ENCODE data around the gene EFCAB6. TPM values are rescaled to one million over a fixed set of nuclear protein-coding genes. Genes with fewer than 3 reads are reported as not detected.

Gene EFCAB6
- total RNA-seq, 6 donors from 2014 or later = 2.4 to 94.3 (median 6.6) TPM

GRCh38 chr22:43528601-43529360, 283.3 kb downstream of the EFCAB6 start:
- Histone ChIP-seq H3K4me1 (no peaks in the 10 kb centered on the region), H3K27ac (no peak overlapping the region), H3K4me3 (no peak overlapping the region), H3K36me3 (no peaks in the 10 kb centered on the region), H3K27me3 (no peaks in the 10 kb centered on the region), H3K9me3 (no peaks in the 10 kb centered on the region)
- no peak for DNase-seq
- 71 to 72% methylated on average over 11 to 12 of the region's 12 CpGs for WGBS, 2 donors
- ATAC-seq (ENCODE audit: low FRiP score in 2 of 2) = no peak
- TF ChIP-seq CTCF (IDR thresholded peaks at IDR 0.05) (no peak), POLR2AphosphoS5 (IDR thresholded peaks at IDR 0.05) (no peak), EP300 (IDR thresholded peaks at IDR 0.05) (no peak), POLR2A (IDR thresholded peaks at IDR 0.05) (no peak)

GRCh38 chr22:43526946-43527345, 285.2 kb downstream of the EFCAB6 start:
- H3K4me3 ChIP-seq = no peak overlapping the region
- 70 to 86% methylated on average over 2 to 5 of the region's 5 CpGs for WGBS, 2 donors
- H3K27me3 ChIP-seq = no peaks in the 10 kb centered on the region
- no peaks in the 10 kb centered on the region for H3K36me3 ChIP-seq
- ATAC-seq (ENCODE audit: low FRiP score in 2 of 2) (no peak), DNase-seq (no peak)
- no peaks in the 10 kb centered on the region for H3K9me3 ChIP-seq
- H3K27ac ChIP-seq = no peak overlapping the region
- no peak for TF ChIP-seq POLR2AphosphoS5 (IDR thresholded peaks at IDR 0.05)
- no peak for TF ChIP-seq EP300 (IDR thresholded peaks at IDR 0.05)
- TF ChIP-seq CTCF (IDR thresholded peaks at IDR 0.05) = no peak
- no peak for TF ChIP-seq POLR2A (IDR thresholded peaks at IDR 0.05)
- no peaks in the 10 kb centered on the region for H3K4me1 ChIP-seq

GRCh38 chr22:43526117-43526655, 285.9 kb downstream of the EFCAB6 start:
- DNase-seq (no peak), ATAC-seq (ENCODE audit: low FRiP score in 2 of 2) (no peak)
- Histone ChIP-seq H3K4me1 (no peaks in the 10 kb centered on the region), H3K9me3 (no peaks in the 10 kb centered on the region), H3K4me3 (no peak overlapping the region), H3K27me3 (no peaks in the 10 kb centered on the region), H3K36me3 (no peaks in the 10 kb centered on the region), H3K27ac (no peak overlapping the region)
- 83 to 89% methylated on average over 6 to 7 of the region's 7 CpGs for WGBS, 2 donors
- TF ChIP-seq EP300 (IDR thresholded peaks at IDR 0.05) (no peak), POLR2AphosphoS5 (IDR thresholded peaks at IDR 0.05) (no peak), POLR2A (IDR thresholded peaks at IDR 0.05) (no peak), CTCF (IDR thresholded peaks at IDR 0.05) (no peak)

- H3K9me3 ChIP-seq = no peaks in the 10 kb centered on the region
- H3K4me3 ChIP-seq = no peak overlapping the region
- H3K36me3 ChIP-seq = no peaks in the 10 kb centered on the region
- DNase-seq = no peak
- ATAC-seq (ENCODE audit: low FRiP score in 2 of 2) = no peak
- 70 to 79% methylated on average over 6 of the region's 6 CpGs for WGBS, 2 donors
- no peaks in the 10 kb centered on the region for H3K27me3 ChIP-seq
- H3K4me1 ChIP-seq = no peaks in the 10 kb centered on the region
- TF ChIP-seq EP300 (IDR thresholded peaks at IDR 0.05) (no peak), POLR2A (IDR thresholded peaks at IDR 0.05) (no peak), POLR2AphosphoS5 (IDR thresholded peaks at IDR 0.05) (no peak)
- H3K27ac ChIP-seq = no peak overlapping the region
Measured at GRCh38 chr22:43521716-43522115, 290.4 kb downstream of the EFCAB6 start.

GRCh38 chr22:43520632-43521039, 291.5 kb downstream of the EFCAB6 start:
- ATAC-seq (ENCODE audit: low FRiP score in 2 of 2) (no peak), DNase-seq (no peak)
- WGBS, 2 donors = 46 to 53% methylated on average over 2 of the region's 2 CpGs
- no peak overlapping the region for H3K27ac ChIP-seq
- H3K4me3 ChIP-seq = no peak overlapping the region
- H3K27me3 ChIP-seq = no peaks in the 10 kb centered on the region
- no peaks in the 10 kb centered on the region for H3K36me3 ChIP-seq
- no peaks in the 10 kb centered on the region for H3K9me3 ChIP-seq
- no peaks in the 10 kb centered on the region for H3K4me1 ChIP-seq
- TF ChIP-seq EP300 (IDR thresholded peaks at IDR 0.05) = no peak
- no peak for TF ChIP-seq CTCF (IDR thresholded peaks at IDR 0.05)
- no peak for TF ChIP-seq POLR2AphosphoS5 (IDR thresholded peaks at IDR 0.05)
- TF ChIP-seq POLR2A (IDR thresholded peaks at IDR 0.05) = no peak
